Fibroblast of lung (primary cell): Measurements from ENCODE around the gene TSPYL2. TPM values are rescaled to one million over a fixed set of nuclear protein-coding genes. Genes with fewer than 3 reads are reported as not detected.

Experiments
- DNase-seq, 2 donors: peaks; one replicate each; pipeline versions ENCODE4 v3.0.0 to v3.0.0-alpha.2; 2010; ENCODE audit warnings: low read depth in 2 of 2
- H2AFZ ChIP-seq: 2 replicates; pipeline ENCODE4 v1.5.1; 2012; ENCODE audit warnings: low read length, control low read depth, inconsistent platforms
- H3K27ac ChIP-seq: 2 replicates; pipeline ENCODE4 v1.5.1; 2011; ENCODE audit warnings: low read length, control low read depth; ENCODE audit not compliant: insufficient read depth
- H3K27me3 ChIP-seq: 2 replicates; pipeline ENCODE4 v1.5.1; 2011; ENCODE audit warnings: mild to moderate bottlenecking, low read length; ENCODE audit not compliant: control insufficient read depth, insufficient read depth
- H3K36me3 ChIP-seq: 2 replicates; pipeline ENCODE4 v1.5.1; 2011; ENCODE audit warnings: low read length; ENCODE audit not compliant: control insufficient read depth, insufficient read depth
- H3K4me1 ChIP-seq: 2 replicates; pipeline ENCODE4 v1.5.1; 2011; ENCODE audit warnings: low read length; ENCODE audit not compliant: control insufficient read depth, insufficient read depth; ENCODE audit errors: extremely low read depth
- H3K4me2 ChIP-seq: 2 replicates; pipeline ENCODE4 v1.5.1; 2011; ENCODE audit warnings: low read length, control low read depth; ENCODE audit not compliant: insufficient read depth; ENCODE audit errors: extremely low read depth
- H3K4me3 ChIP-seq, 4 experiments: fragments of 200-600 bp in 1 of 4; sonication (generic) in 1 of 4; replicated peaks in 1 of 4; 2 replicates each; pipeline ENCODE4 v1.5.1; 2011 to 2016; ENCODE audit warnings: low read length in 4 of 4, low read depth in 3 of 4, mild to moderate bottlenecking in 3 of 4, control low read depth in 2 of 4, inconsistent platforms in 1 of 4, mixed read lengths in 1 of 4; ENCODE audit not compliant: insufficient read depth in 1 of 4; ENCODE audit errors: control extremely low read depth in 1 of 4
- H3K79me2 ChIP-seq: 2 replicates; pipeline ENCODE4 v1.5.1; 2012; ENCODE audit warnings: mild to moderate bottlenecking, low read length, inconsistent platforms; ENCODE audit not compliant: control insufficient read depth, insufficient read depth
- H3K9ac ChIP-seq: 2 replicates; pipeline ENCODE4 v1.5.1; 2011; ENCODE audit warnings: mild to moderate bottlenecking, low read length, control low read depth; ENCODE audit not compliant: insufficient read depth
- H3K9me3 ChIP-seq: 2 replicates; pipeline ENCODE4 v1.5.1; 2012; ENCODE audit warnings: low read depth, low read length; ENCODE audit not compliant: control insufficient read depth, insufficient read depth
- H4K20me1 ChIP-seq: 2 replicates; pipeline ENCODE4 v1.5.1; 2011; ENCODE audit warnings: low read length; ENCODE audit not compliant: control insufficient read depth, insufficient read depth; ENCODE audit errors: extremely low read depth
- EZH2 ChIP-seq: IDR thresholded peaks from 2 replicates; pipeline ENCODE4 v1.5.1; 2012; ENCODE audit warnings: low read length, control low read depth, mild to moderate bottlenecking; ENCODE audit errors: missing control alignments
- polyA plus RNA-seq, 2 donors: library from polyadenylated mRNA; depleted of rRNA in 1 of 2; stranded (reverse) in 1 of 2; unstranded in 1 of 2; fragments of >200 nt; gene quantifications; 2 replicates each; pipeline ENCODE4 v1.2.1, GENCODE V29; 2011 to 2012; ENCODE audit warnings: missing spikeins in 1 of 2
- total RNA-seq: library from RNA; depleted of rRNA; stranded (reverse); fragments of >200 nt; gene quantifications from 2 replicates; pipeline ENCODE4 v1.2.1, GENCODE V29; 2014
- TF ChIP-seq, protein P1 (sequence below), 2 donors: IDR thresholded peaks in 1 of 2; conservative IDR thresholded peaks in 1 of 2; 1 replicate in 1 of 2; 2 replicates in 1 of 2; pipeline ENCODE4 v1.5.1; 2011 to 2012; ENCODE audit warnings: low read length in 2 of 2, control low read depth in 1 of 2, inconsistent platforms in 1 of 2, low read depth in 1 of 2, mild to moderate bottlenecking in 1 of 2

The TSPYL2 gene
- total and polyA plus RNA-seq, 2 donors (not counting 1 experiment from before 2014, with no cell fraction given): 10.2 to 21.0 TPM

- Histone ChIP-seq H3K4me1 (no peaks in the 10 kb centered on the region), H3K9me3 (no peaks in the 10 kb centered on the region), H3K79me2 (no peaks in the 10 kb centered on the region), H3K9ac (no peak overlapping the region), H3K27ac (no peak overlapping the region), H3K27me3 (no peaks in the 10 kb centered on the region), H2AFZ (no peak overlapping the region), H3K36me3 (no peaks in the 10 kb centered on the region), H3K4me3 (no peak overlapping the region), H3K4me2 (no peak overlapping the region), H4K20me1 (no peaks in the 10 kb centered on the region)
- TF ChIP-seq, protein P1, sequence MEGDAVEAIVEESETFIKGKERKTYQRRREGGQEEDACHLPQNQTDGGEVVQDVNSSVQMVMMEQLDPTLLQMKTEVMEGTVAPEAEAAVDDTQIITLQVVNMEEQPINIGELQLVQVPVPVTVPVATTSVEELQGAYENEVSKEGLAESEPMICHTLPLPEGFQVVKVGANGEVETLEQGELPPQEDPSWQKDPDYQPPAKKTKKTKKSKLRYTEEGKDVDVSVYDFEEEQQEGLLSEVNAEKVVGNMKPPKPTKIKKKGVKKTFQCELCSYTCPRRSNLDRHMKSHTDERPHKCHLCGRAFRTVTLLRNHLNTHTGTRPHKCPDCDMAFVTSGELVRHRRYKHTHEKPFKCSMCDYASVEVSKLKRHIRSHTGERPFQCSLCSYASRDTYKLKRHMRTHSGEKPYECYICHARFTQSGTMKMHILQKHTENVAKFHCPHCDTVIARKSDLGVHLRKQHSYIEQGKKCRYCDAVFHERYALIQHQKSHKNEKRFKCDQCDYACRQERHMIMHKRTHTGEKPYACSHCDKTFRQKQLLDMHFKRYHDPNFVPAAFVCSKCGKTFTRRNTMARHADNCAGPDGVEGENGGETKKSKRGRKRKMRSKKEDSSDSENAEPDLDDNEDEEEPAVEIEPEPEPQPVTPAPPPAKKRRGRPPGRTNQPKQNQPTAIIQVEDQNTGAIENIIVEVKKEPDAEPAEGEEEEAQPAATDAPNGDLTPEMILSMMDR (conservative IDR thresholded peaks at IDR 0.05 in 1 of 2, IDR thresholded peaks at IDR 0.05 in 1 of 2; ENCODE audit: low read depth in 1 of 2, low read length in 2 of 2): no peak
- no peak for TF ChIP-seq EZH2
- DNase-seq: no peak
These were observed 53.4 kb downstream of the TSPYL2 start for GRCh38 chrX:53135581-53135980.

Other genes with a start within 250 kb of the TSPYL2 start
- not detected in 2 replicates for gene XAGE3, start 214.3 kb upstream of the TSPYL2 start, total RNA-seq
- gene XAGE3, start 214.3 kb upstream of the TSPYL2 start, polyA plus RNA-seq: not detected in 2 replicates
- 6.2 and 12.6 TPM in 2 replicates for gene FAM156B, start 185.0 kb upstream of the TSPYL2 start, total RNA-seq
- gene FAM156B, start 185.0 kb upstream of the TSPYL2 start, polyA plus RNA-seq: 11.0 and 11.4 TPM in 2 replicates
- gene FAM156A, start 123.8 kb upstream of the TSPYL2 start, total RNA-seq: 7.6 and 10.3 TPM in 2 replicates
- gene FAM156A, start 123.8 kb upstream of the TSPYL2 start, polyA plus RNA-seq: 15.3 and 18.8 TPM in 2 replicates
- gene GPR173, start 33.6 kb upstream of the TSPYL2 start, total RNA-seq: 2.3 and 5.6 TPM in 2 replicates
- gene GPR173, start 33.6 kb upstream of the TSPYL2 start, polyA plus RNA-seq: 3.9 and 4.0 TPM in 2 replicates
- 3.9 and 7.1 TPM in 2 replicates for gene KANTR, start 11.8 kb downstream of the TSPYL2 start, total RNA-seq
- 1.9 and 2.4 TPM in 2 replicates for gene KANTR, start 11.8 kb downstream of the TSPYL2 start, polyA plus RNA-seq
- gene KDM5C, start 142.8 kb downstream of the TSPYL2 start, total RNA-seq: 65.5 and 83.6 TPM in 2 replicates
- gene KDM5C, start 142.8 kb downstream of the TSPYL2 start, polyA plus RNA-seq: 30.5 and 49.2 TPM in 2 replicates
- 3.6 and 9.9 TPM in 2 replicates for gene IQSEC2, start 199.2 kb downstream of the TSPYL2 start, total RNA-seq
- 5.9 and 7.4 TPM in 2 replicates for gene IQSEC2, start 199.2 kb downstream of the TSPYL2 start, polyA plus RNA-seq